Endodermal cell (in vitro differentiated cells): ENCODE results near the gene HCN3. TPM values are rescaled to one million over a fixed set of nuclear protein-coding genes. Genes with fewer than 3 reads are reported as not detected.
A peak's percentile ranks its signal among the peaks of the same experiment; 100 is the strongest.

Experiments
- DNase-seq: peaks from one replicate; pipeline ENCODE4 v3.0.0-alpha.2; 2017
- H3K27ac ChIP-seq: 2 replicates; pipeline ENCODE4 v1.5.1; 2013; ENCODE audit warnings: mild to moderate bottlenecking, low read depth, low read length, moderate library complexity
- H3K27me3 ChIP-seq: 2 replicates; pipeline ENCODE4 v1.6.1; 2013; ENCODE audit warnings: mild to moderate bottlenecking, low read length, moderate library complexity; ENCODE audit not compliant: insufficient read depth, control insufficient read depth, poor library complexity, severe bottlenecking
- H3K36me3 ChIP-seq: 2 replicates; pipeline ENCODE4 v1.7.0; 2013; ENCODE audit warnings: mild to moderate bottlenecking, low read length, moderate library complexity; ENCODE audit not compliant: control insufficient read depth, insufficient read depth
- H3K4me1 ChIP-seq: one replicate; pipeline ENCODE4 v1.7.0; 2013; ENCODE audit warnings: low read length; ENCODE audit not compliant: control insufficient read depth, insufficient read depth
- H3K4me3 ChIP-seq: 2 replicates; pipeline ENCODE4 v1.5.1; 2013; ENCODE audit warnings: mild to moderate bottlenecking, low read length, moderate library complexity
- H3K9ac ChIP-seq: 2 replicates; pipeline ENCODE4 v1.6.1; 2013; ENCODE audit warnings: mild to moderate bottlenecking, low read length, moderate library complexity; ENCODE audit not compliant: poor library complexity, severe bottlenecking; ENCODE audit errors: extremely low read depth
- H3K9me3 ChIP-seq: 2 replicates; pipeline ENCODE4 v1.6.1; 2013; ENCODE audit warnings: mild to moderate bottlenecking, low read length, moderate library complexity; ENCODE audit not compliant: control insufficient read depth
- H3K27ac Mint-ChIP-seq: 2 replicates; pipeline ENCODE4 v1.8.0; 2020; ENCODE audit warnings: mixed read lengths
- H3K27me3 Mint-ChIP-seq: 2 replicates; pipeline ENCODE4 v1.8.0; 2021; ENCODE audit warnings: mild to moderate bottlenecking, mixed read lengths; ENCODE audit not compliant: insufficient read depth
- H3K36me3 Mint-ChIP-seq: 2 replicates; pipeline ENCODE4 v1.8.0; 2020; ENCODE audit warnings: low read depth, mixed read lengths
- H3K4me1 Mint-ChIP-seq: 2 replicates; pipeline ENCODE4 v1.8.0; 2020; ENCODE audit warnings: mixed read lengths
- H3K4me3 Mint-ChIP-seq: 2 replicates; pipeline ENCODE4 v1.8.0; 2020; ENCODE audit warnings: mild to moderate bottlenecking, moderate library complexity, mixed read lengths
- H3K9me3 Mint-ChIP-seq: 2 replicates; pipeline ENCODE4 v1.8.0; 2020; ENCODE audit warnings: mild to moderate bottlenecking, mixed read lengths
- WGBS, 2 experiments: methylation state at CpG; one replicate each; pipeline versions ENCODE4 v1.1.5 to v1.1.7; 2013; ENCODE audit warnings: missing lambda C conversion rate in 2 of 2, mixed read lengths in 1 of 2; ENCODE audit not compliant: insufficient coverage in 1 of 2, insufficient read length in 1 of 2; 5-methylcytosine and 5-hydroxymethylcytosine counted together
- total RNA-seq, 2 donors: library from RNA; stranded (reverse); fragmentation: NEBNext Ultra II Directional in 1 of 2; extraction: Animal tissue kit (Norgen Biotek cat#: 25700) in 1 of 2; gene quantifications; 2 replicates in 1 of 2; 3 replicates in 1 of 2; pipeline ENCODE4 v1.2.1, GENCODE V29; 2021
- TF ChIP-seq, protein P1 (sequence below): fragments of 200-600 bp; sonication (generic); conservative IDR thresholded peaks from 2 replicates; pipeline ENCODE4 v1.5.0; 2021; ENCODE audit warnings: antibody characterized with exemption, mild to moderate bottlenecking

HCN3 gene
- total RNA-seq, 2 donors from 2014 or later, result 8.7 to 9.2 TPM

DNA sequence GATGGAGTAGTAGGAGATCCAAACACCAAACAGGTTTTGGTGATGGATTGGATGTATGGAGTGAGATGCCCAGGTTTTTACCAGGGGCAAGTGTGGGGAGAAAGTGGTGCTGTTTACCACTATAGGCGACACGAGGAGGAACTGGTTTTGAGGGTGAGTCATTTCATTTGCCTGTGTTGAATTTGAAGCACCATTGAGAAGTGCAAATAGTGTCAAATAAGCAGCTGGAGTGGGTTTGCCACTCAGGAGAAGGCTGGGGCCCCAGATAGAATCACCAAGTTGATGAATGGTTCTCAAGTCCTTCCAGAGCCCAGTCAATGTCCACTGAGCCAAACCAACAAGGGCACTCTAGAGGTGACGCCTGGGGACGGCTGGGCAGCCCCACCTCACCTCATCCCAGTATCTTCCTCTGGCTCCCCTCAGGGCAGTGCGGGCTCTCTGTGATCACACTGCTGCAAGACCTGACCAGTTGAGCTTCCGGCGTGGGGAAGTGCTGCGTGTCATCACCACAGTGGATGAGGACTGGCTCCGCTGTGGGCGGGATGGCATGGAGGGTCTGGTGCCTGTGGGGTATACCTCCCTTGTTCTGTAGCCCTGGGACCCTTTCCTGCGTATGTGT, 52.8 kb downstream of the HCN3 start:
- Histone ChIP-seq H3K9me3 (no peaks in the 10 kb centered on the region), H3K27me3 (no peaks in the 10 kb centered on the region), H3K9ac (no peak overlapping the region), H3K36me3 (peaks cover 63% of the 10 kb centered on the region), H3K27ac (no peak overlapping the region), H3K4me1 (peaks cover 15% of the 10 kb centered on the region), H3K4me3 (no peak overlapping the region)
- H3K27ac Mint-ChIP-seq, result no peak overlapping the region
- H3K9me3 Mint-ChIP-seq, result no peaks in the 10 kb centered on the region
- H3K36me3 Mint-ChIP-seq, result peaks cover 51% of the 10 kb centered on the region
- no peak overlapping the region for H3K4me3 Mint-ChIP-seq
- peaks cover 8% of the 10 kb centered on the region for H3K4me1 Mint-ChIP-seq
- WGBS, 2 experiments, result 98 to 100% methylated on average over 11 of the region's 11 CpGs
- TF ChIP-seq, protein P1, sequence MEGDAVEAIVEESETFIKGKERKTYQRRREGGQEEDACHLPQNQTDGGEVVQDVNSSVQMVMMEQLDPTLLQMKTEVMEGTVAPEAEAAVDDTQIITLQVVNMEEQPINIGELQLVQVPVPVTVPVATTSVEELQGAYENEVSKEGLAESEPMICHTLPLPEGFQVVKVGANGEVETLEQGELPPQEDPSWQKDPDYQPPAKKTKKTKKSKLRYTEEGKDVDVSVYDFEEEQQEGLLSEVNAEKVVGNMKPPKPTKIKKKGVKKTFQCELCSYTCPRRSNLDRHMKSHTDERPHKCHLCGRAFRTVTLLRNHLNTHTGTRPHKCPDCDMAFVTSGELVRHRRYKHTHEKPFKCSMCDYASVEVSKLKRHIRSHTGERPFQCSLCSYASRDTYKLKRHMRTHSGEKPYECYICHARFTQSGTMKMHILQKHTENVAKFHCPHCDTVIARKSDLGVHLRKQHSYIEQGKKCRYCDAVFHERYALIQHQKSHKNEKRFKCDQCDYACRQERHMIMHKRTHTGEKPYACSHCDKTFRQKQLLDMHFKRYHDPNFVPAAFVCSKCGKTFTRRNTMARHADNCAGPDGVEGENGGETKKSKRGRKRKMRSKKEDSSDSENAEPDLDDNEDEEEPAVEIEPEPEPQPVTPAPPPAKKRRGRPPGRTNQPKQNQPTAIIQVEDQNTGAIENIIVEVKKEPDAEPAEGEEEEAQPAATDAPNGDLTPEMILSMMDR, result no peak
- H3K27me3 Mint-ChIP-seq, result no peaks in the 10 kb centered on the region
- peak; percentile 34 for DNase-seq

DNA sequence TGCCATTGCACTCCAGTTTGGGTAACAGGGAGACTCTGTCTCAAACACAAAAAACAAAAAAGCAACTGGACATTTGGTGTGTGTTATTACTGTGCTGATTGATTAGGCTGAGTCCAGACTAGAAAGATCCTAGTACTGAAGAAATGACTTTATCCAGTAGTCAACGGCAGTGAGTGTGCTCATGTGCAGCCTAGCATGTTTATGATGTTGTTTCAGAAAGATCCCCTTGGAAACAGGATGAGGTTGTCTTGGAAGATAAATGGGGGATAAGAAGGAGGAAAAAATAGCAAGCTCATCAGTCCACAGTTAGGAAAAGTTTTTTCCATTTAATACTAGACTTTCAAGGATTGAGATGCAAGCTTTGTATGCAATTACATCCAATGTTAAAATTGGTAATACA, 57.7 kb downstream of the HCN3 start:
- DNase-seq, result no peak
- H3K4me1 Mint-ChIP-seq, result no peaks in the 10 kb centered on the region
- Histone ChIP-seq H3K36me3 (peaks cover 72% of the 10 kb centered on the region), H3K27ac (no peak overlapping the region), H3K9me3 (no peaks in the 10 kb centered on the region), H3K4me1 (no peaks in the 10 kb centered on the region), H3K9ac (no peak overlapping the region), H3K4me3 (no peak overlapping the region), H3K27me3 (no peaks in the 10 kb centered on the region)
- H3K9me3 Mint-ChIP-seq, result no peaks in the 10 kb centered on the region
- 100% methylated on average over 1 of the region's 1 CpG for WGBS, 2 experiments
- peak overlapping the region; percentile 55 for H3K27ac Mint-ChIP-seq
- H3K4me3 Mint-ChIP-seq, result no peak overlapping the region
- peaks cover 52% of the 10 kb centered on the region for H3K36me3 Mint-ChIP-seq
- TF ChIP-seq, protein P1, result no peak
- H3K27me3 Mint-ChIP-seq, result no peaks in the 10 kb centered on the region

Other genes starting within 250 kb of the HCN3 start
- 1 to 10 TPM in 1 of 2 donors, under 1 TPM in 1; 0.44 to 2.0 TPM for gene DCST2, start 243.7 kb upstream of the HCN3 start, total RNA-seq
- gene DCST1, start 243.6 kb upstream of the HCN3 start, total RNA-seq, result not detected
- 10 to 100 TPM; 13.4 to 16.5 TPM for gene ADAM15, start 226.1 kb upstream of the HCN3 start, total RNA-seq
- 10 to 100 TPM; 15.9 to 17.9 TPM for gene EFNA4, start 213.7 kb upstream of the HCN3 start, total RNA-seq
- 1 to 10 TPM; 3.1 to 6.0 TPM for gene EFNA3, start 198.6 kb upstream of the HCN3 start, total RNA-seq
- gene EFNA1, start 149.6 kb upstream of the HCN3 start, total RNA-seq, result 1 to 10 TPM; 3.6 to 5.0 TPM
- gene SLC50A1, start 141.6 kb upstream of the HCN3 start, total RNA-seq, result 10 to 100 TPM; 25.1 to 29.8 TPM
- 10 to 100 TPM; 48.8 to 73.4 TPM for gene DPM3, start 136.9 kb upstream of the HCN3 start, total RNA-seq
- 100 to 1,000 TPM; 143 to 152 TPM for gene KRTCAP2, start 104.2 kb upstream of the HCN3 start, total RNA-seq
- 1 to 10 TPM; 5.1 to 7.1 TPM for gene TRIM46, start 103.6 kb upstream of the HCN3 start, total RNA-seq
- gene THBS3, start 69.6 kb upstream of the HCN3 start, total RNA-seq, result 10 to 100 TPM; 17.6 to 27.9 TPM
- 10 to 100 TPM; 47.3 to 63.2 TPM for gene MTX1, start 68.8 kb upstream of the HCN3 start, total RNA-seq
- gene ENTREP3, start 22.0 kb upstream of the HCN3 start, total RNA-seq, result 10 to 100 TPM; 49.5 to 65.9 TPM
- gene SCAMP3, start 15.1 kb upstream of the HCN3 start, total RNA-seq, result 10 to 100 TPM; 56.1 TPM
- gene CLK2, start 4.0 kb upstream of the HCN3 start, total RNA-seq, result 10 to 100 TPM; 69.8 to 82.3 TPM
- under 1 TPM in 1 of 2 donors, not detected in 1; 0.40 TPM for gene PKLR, start 24.0 kb downstream of the HCN3 start, total RNA-seq
- 100 to 1,000 TPM; 247 to 250 TPM for gene FDPS, start 31.4 kb downstream of the HCN3 start, total RNA-seq
- 10 to 100 TPM; 74.5 to 83.8 TPM for gene RUSC1, start 43.4 kb downstream of the HCN3 start, total RNA-seq